Raji (cell line): ENCODE measurements around the gene PHOSPHO1.
A peak's percentile ranks its signal among the peaks of the same experiment; 100 is the strongest.

Experiments
- POLR2A ChIP-seq: IDR thresholded peaks from 2 replicates; pipeline ENCODE4 v1.6.1; 2011; ENCODE audit warnings: low read depth, low read length, control low read depth; ENCODE audit not compliant: insufficient read depth

PHOSPHO1 gene

DNA sequence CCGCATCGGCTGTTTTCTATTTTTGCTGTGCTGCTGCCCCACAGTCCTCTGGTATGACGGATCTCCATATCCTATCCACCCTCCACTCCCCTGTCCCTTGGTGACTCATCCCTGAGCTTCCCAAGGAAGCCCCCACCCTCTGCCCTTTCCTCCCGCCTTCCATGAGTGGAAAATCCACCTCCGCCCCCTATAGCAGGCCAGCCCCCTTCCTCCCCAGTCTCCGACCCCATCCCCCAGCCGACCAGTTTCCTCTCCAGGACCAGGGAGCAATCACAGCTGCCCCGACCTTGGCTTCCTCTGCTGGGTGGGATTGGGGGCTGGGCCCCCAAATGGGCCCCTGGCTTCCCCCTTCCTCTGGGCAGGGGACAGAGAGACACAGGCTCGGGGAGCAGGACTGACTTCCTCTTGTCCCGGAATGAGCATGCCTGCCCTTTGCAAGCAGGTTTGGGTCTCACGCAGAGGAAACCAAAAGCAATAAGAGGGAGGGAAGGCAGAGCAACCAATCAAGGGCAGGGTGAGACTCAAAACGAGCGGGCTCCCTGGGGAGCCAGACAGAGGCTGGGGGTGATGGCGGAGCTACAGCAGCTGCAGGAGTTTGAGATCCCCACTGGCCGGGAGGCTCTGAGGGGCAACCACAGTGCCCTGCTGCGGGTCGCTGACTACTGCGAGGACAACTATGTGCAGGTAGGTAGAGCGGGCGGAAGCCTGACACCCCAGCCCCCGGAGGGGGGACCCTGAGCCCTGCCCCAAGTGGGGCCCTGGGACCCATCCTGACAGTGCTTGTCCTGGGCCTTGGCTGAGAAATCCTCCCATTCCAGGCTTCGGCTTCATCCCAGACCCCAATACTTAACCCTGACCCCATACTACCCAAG lies 20.2 kb downstream of the PHOSPHO1 start, which contains the start of the genes ABI3 and GNGT2:
Gene ABI3, plus strand, starts transcription at position 550 of the 872 bp plus-strand sequence. Its CDS starts 18 bp downstream, at position 568.
Gene GNGT2, minus strand, starts transcription at position 417 of the 872 bp plus-strand sequence. CDS start 3,152 bp downstream, outside the sequence.
- peak; percentile 94; the same call in 1 of the 2 replicates for TF ChIP-seq POLR2A

GRCh38 chr17:49209061-49209571 lies 21.5 kb downstream of the PHOSPHO1 start:
- TF ChIP-seq POLR2A: no peak

GRCh38 chr17:49204516-49204915 lies 26.1 kb downstream of the PHOSPHO1 start:
- no peak for TF ChIP-seq POLR2A

- TF ChIP-seq POLR2A: no peak
Measured at GRCh38 chr17:49203796-49204195, 26.8 kb downstream of the PHOSPHO1 start.

GRCh38 chr17:49201481-49201927 lies 29.1 kb downstream of the PHOSPHO1 start:
- TF ChIP-seq POLR2A: no peak

DNA sequence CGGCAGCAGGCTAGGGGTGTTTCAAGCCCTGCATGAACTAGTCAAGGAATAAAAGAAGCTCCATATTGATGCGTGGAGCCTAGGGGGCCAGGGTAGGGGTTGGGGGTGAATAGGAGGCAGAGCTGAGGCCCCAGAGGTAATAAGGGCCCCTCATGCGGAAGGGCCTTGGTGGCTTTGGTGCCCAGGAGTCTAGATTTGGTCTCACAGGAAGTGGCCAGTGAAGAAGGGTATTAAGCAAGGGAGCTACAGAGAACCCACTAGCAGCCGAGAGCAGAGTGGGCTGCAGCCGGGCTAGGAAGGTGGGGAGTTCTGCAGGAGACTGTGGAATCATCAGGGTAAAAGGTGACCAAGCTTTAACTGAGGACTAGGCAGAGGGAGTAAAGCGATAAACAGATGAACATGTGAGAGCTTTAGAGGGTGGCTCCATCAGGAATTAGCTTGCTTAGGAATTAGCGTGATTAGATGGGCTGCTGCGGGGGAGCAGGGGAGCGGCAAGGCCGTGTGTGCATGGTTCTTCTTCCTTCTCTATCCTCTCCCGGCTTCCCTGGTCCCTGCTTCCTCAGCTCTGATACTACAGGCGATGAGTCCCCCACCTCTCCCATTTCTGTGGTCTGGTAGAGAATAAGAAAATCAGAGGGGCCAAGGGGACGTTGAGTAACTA lies 30.0 kb downstream of the PHOSPHO1 start:
- no peak for TF ChIP-seq POLR2A

DNA sequence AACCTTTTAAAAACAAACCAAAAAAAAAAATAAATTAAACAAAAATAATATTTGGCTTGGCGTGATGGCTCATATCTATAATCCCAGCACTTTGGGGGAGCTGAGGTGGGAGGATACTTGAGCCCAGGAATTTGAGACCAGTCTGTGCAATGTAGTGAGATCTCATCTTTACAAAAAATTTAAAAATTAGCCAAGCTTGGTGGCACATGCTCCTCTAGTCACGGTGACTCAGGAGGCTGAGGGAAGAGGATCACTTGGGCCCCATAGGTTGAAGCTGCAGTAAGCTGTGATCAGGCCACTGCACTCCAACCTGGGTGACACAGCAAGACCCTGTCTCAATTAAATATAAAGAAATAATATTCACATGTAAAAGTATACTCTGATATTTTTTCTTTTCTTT lies 32.4 kb downstream of the PHOSPHO1 start:
- no peak for TF ChIP-seq POLR2A

DNA sequence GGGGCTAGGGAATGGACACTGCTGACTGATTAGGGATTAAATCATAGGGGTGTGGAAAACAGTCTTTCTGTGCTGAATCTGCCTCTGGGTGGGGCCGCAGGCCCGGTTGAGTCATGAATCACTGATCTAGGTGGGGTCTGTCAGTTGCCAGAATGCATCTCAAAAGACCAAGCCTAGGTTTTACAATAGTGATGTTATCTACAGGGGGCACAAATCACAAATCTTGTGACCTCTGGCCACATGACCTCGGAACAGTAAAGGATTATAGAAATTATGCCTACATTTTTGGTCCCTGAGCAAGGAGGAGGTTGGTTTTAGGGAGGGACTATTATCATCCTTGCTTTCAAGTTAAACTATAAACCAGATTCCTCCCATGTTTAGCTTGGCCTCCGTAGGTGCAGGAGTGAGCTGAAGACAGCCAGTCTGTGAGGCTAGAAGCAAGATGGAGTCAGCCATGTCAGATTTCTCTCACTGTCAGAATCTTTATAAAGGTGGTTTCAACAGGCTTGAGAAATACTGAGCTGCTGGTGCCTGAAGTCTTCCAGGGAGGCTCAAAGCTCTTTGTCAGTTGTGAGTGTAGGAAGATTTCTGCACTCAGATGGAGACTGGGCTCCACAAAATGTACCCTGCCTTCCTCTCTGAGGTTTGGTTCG lies 33.1 kb downstream of the PHOSPHO1 start:
- no peak for TF ChIP-seq POLR2A

- no peak for TF ChIP-seq POLR2A
Measured at GRCh38 chr17:49196520-49196919, 34.1 kb downstream of the PHOSPHO1 start.

DNA sequence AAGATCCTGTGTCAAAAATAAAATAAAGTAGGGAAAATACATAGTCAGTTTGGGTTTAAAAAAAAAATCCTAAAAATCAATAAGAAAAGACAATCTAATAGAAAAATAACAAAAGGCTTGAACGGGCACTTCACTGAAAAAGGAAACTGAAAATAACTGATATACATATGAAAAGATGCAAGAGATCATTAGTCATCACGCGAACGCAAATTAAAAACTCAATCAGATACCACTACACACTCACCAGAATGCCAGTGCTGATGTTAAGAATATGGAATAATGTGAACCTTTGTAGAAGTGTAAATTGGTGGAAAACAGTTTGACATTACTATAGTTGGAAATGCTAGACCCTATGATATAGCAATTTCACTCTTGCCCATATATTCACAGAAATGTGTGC lies 34.8 kb downstream of the PHOSPHO1 start:
- no peak for TF ChIP-seq POLR2A

DNA sequence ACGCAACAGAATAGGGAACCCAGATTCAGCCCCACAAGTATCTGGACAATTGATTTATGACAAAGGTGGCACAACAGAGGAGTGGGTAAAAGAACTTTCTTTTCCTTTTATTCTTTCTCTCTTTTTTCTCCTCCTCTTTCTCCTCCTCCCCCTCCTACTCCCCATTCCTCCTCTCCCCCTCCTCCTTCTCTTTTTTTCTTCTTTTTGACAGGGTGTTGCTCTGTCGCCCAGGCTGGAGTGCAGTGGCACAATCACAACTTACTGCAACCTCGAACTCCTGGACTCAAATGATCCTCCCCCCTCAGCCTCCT lies 36.3 kb downstream of the PHOSPHO1 start:
- no peak for TF ChIP-seq POLR2A

DNA sequence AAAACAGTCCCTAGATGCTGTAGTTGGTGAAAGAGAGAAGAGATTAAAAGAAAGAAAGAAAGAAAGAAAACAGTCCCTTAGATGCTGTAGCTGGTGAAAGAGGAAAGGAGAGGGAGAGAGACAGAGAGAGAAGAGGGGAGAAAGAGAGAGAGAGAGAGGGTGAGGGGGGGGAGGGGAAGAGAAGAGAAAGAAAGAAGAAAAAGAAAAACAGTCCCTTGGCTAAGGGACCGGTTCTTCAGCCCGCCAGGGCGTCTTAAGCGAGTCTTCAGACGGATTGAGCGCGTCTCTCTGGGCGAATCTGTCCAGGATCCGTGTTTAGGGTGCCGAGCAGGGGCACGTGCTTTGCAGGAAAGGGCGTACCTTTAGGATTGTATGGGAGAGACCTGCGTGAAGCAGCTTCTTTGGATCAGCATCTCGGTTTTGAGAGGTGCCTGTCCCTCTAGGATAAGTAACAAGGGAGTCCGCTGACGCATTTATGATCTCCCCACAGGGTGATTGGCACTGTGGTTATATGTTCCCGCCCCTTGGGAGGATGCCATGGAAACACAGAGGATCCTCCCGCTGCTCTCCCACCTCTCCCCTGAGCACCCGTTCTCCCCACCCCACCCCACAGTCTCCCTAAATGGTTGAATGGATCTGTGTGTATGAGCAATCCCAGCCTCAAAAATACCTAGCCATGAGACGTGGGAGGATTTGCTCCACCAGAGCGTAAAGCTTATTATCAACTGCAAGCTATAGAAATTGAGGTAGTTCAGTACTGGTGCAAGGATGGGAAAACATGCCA lies 36.9 kb downstream of the PHOSPHO1 start:
- peak; percentile 64 for TF ChIP-seq POLR2A

- TF ChIP-seq POLR2A: peak; percentile 73
Measured at GRCh38 chr17:49191917-49192741, 38.5 kb downstream of the PHOSPHO1 start.

DNA sequence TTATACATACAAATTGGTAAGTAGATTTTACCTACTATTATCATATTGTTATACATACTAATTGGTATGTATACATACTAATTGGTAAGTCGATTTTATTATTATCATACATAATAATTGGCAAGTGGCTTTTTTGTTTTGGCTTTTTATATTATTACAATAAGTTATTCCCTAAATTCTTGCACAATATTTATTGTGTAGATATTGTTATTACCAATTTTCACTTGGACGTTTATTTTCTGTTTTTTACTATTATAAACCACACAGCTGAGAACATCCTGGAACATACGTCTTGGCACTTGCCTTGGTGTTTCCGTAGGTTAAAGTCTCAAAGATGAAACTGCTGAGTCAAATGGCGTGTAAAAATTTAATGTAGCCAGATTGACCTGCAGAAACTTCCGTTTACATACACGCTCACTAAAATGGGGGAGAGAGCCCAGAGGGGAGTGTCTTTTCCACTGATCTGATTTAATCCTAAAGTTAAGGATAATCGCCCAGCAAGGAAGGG lies 39.1 kb downstream of the PHOSPHO1 start:
- TF ChIP-seq POLR2A: no peak

- TF ChIP-seq POLR2A: no peak
Measured at GRCh38 chr17:49190932-49191331, 39.7 kb downstream of the PHOSPHO1 start.
